Skeletal muscle tissue (tissue), 4 donors: ENCODE results near the gene KDM6A. TPM values are rescaled to one million over a fixed set of nuclear protein-coding genes. Genes with fewer than 3 reads are reported as not detected.

Experiments used
- H3K27ac ChIP-seq: one replicate; pipeline ENCODE4 v1.7.0; 2013; ENCODE audit warnings: mild to moderate bottlenecking, low read depth, low read length, inconsistent platforms
- H3K27me3 ChIP-seq, 3 donors: one replicate each; pipeline ENCODE4 v1.7.0; 2013; ENCODE audit warnings: low read length in 3 of 3; ENCODE audit not compliant: control insufficient read depth in 3 of 3, insufficient read depth in 3 of 3
- H3K36me3 ChIP-seq, 3 donors: one replicate each; pipeline ENCODE4 v1.7.0; 2013; ENCODE audit warnings: low read length in 3 of 3; ENCODE audit not compliant: control insufficient read depth in 3 of 3, insufficient read depth in 3 of 3
- H3K4me1 ChIP-seq, 3 donors: one replicate each; pipeline ENCODE4 v1.7.0; 2013; ENCODE audit warnings: low read length in 3 of 3, mild to moderate bottlenecking in 3 of 3; ENCODE audit not compliant: control insufficient read depth in 3 of 3, insufficient read depth in 3 of 3
- H3K4me3 ChIP-seq, 3 donors: one replicate each; pipeline ENCODE4 v1.7.0; 2013; ENCODE audit warnings: low read length in 3 of 3
- H3K9ac ChIP-seq, 3 donors: one replicate each; pipeline ENCODE4 v1.7.0; 2013; ENCODE audit warnings: low read length in 3 of 3, mild to moderate bottlenecking in 3 of 3, moderate library complexity in 2 of 3, low read depth in 1 of 3
- H3K9me3 ChIP-seq, 3 donors: one replicate each; pipeline ENCODE4 v1.7.0; 2013; ENCODE audit warnings: low read length in 3 of 3; ENCODE audit not compliant: control insufficient read depth in 3 of 3
- total RNA-seq: library from RNA; depleted of rRNA; stranded (reverse); fragments of >200 nt; gene quantifications from one replicate; pipeline ENCODE4 v1.2.3, GENCODE V29; 2014
- donor health status: Osteomylitis.

Gene KDM6A
- total RNA-seq, 1 donor from 2014 or later, result 21.9 TPM

DNA sequence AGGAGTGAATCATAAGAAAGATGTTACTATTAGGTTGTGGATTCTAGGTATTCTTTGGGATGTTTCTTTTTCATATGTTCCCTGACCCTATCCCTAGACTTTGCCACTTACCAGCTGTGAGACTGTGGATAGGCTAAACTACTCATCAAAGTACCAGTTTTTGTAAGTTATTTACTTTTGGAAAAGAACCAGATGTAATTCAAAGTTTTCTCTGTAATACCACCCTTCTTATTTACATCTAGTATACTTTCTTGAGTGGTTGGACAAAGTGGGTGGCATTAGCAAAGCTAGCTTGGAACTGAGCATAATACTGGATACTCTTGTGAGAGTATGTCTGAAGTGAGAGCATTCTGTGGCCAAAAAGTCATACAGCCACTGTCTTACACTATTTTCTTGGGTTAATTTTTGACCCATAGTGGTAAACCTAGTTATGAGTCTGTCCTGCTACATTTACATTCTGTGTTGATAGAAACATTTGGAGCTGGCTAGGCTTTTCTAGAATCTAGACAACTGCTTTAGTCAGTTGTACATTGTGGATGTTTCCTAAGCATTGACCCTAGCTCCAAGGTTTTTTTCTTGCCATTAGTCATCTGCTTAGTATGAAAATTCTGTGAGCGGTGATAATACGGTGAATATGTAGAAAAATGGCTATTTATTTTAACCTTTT lies 41.7 kb downstream of the KDM6A start:
- no peak overlapping the region for H3K9ac ChIP-seq
- H3K4me3 ChIP-seq, result no peak overlapping the region
- no peak overlapping the region for H3K27ac ChIP-seq
- H3K27me3 ChIP-seq, result no peaks in the 10 kb centered on the region
- H3K36me3 ChIP-seq, result no peaks in the 10 kb centered on the region
- peaks cover 0 to 14% (median 2%) of the 10 kb centered on the region in 3 donors for H3K4me1 ChIP-seq
- H3K9me3 ChIP-seq, result no peaks in the 10 kb centered on the region

DNA sequence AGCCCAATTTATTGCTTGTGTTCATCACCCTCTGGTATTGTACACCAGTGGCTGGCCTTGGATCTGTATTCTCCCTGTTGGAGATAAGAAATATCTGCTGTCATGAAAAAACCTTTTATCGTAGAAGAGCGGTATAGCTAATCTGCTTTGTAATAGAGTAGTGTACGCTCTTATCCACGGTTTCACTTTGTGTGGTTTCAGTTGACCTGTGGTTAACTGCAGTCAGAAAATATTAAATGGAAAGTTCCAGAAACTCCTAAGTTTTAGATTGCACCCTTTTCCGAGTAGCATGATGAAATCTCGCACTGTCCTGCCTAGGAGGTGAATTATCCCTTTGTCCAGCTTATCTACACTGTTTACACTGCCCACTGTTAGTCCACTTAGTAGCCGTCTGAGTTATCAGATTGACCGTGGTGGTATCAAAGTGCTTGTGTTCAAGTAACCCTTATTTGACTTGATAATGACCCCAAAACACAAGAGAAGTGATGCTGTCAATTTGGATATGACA lies 42.4 kb downstream of the KDM6A start:
- Histone ChIP-seq H3K9ac (no peak overlapping the region), H3K4me3 (no peak overlapping the region), H3K27ac (no peak overlapping the region), H3K4me1 (peaks cover 0 to 14% (median 2%) of the 10 kb centered on the region in 3 donors), H3K36me3 (no peaks in the 10 kb centered on the region), H3K27me3 (no peaks in the 10 kb centered on the region), H3K9me3 (no peaks in the 10 kb centered on the region)

GRCh38 chrX:44918722-44919121 lies 45.7 kb downstream of the KDM6A start:
- no peak overlapping the region for H3K4me3 ChIP-seq
- no peak overlapping the region for H3K9ac ChIP-seq
- no peak overlapping the region for H3K27ac ChIP-seq
- H3K4me1 ChIP-seq, result peaks cover 0 to 12% (median 2%) of the 10 kb centered on the region in 3 donors
- H3K27me3 ChIP-seq, result no peaks in the 10 kb centered on the region
- H3K36me3 ChIP-seq, result no peaks in the 10 kb centered on the region
- H3K9me3 ChIP-seq, result no peaks in the 10 kb centered on the region

DNA sequence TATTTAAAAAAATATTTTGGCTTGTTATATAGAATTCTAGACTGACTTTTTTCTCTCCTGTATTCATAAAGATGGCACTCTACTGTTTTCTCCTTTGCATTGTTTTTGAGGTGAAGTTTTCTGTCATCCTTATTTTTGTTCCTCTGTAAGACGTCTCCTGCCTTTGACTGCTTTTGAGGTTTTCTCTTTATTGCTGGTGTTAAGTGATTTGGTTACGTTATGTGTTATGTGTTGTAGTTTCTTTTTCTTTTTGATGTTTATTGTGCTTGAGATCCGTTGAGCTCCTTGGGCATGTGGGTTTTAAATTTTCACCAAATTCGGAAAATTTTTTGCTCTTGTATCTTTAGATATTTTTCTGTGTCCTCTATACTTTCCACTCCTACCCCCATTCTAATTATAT lies 50.0 kb downstream of the KDM6A start:
- Histone ChIP-seq H3K9ac (no peak overlapping the region), H3K36me3 (no peaks in the 10 kb centered on the region)

GRCh38 chrX:44927398-44927797 lies 54.4 kb downstream of the KDM6A start:
- Histone ChIP-seq H3K9ac (no peak overlapping the region), H3K27ac (no peak overlapping the region), H3K9me3 (no peaks in the 10 kb centered on the region), H3K4me3 (no peak overlapping the region), H3K27me3 (no peaks in the 10 kb centered on the region), H3K4me1 (peaks cover 0 to 4% (median 0%) of the 10 kb centered on the region in 3 donors), H3K36me3 (no peaks in the 10 kb centered on the region)

More for the DNA sequence above, 50.0 kb downstream of the KDM6A start:
- no peak overlapping the region for H3K4me3 ChIP-seq
- H3K27me3 ChIP-seq, result no peaks in the 10 kb centered on the region
- H3K9me3 ChIP-seq, result no peaks in the 10 kb centered on the region
- H3K27ac ChIP-seq, result no peak overlapping the region
- H3K4me1 ChIP-seq, result peaks cover 0 to 4% (median 0%) of the 10 kb centered on the region in 3 donors

DNA sequence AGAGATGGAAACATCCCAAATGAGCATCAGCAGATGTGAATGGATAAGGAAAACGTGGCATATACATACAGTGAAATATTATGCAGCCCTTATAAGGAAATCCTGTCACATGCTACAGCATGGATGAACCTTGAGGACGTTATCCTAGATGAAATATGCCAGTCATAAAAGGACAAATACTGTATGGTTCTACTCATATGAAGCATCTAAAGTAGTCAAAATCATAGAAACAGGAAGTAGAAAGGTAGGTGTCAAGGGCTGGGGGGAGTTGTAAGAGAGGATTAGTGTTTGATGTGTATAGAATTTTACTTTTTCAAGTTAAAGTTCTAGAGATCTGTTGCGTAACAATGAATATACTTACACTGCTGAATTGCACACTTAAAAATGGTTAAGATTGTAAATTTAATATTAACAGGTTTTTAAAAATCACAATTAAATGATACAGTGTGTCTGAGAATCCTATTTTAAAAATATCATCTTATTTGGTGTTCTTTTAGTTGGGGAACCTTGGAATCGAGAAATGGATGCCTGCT lies 58.5 kb downstream of the KDM6A start:
- Histone ChIP-seq H3K4me3 (no peak overlapping the region), H3K9ac (no peak overlapping the region), H3K27ac (no peak overlapping the region), H3K36me3 (no peaks in the 10 kb centered on the region), H3K27me3 (no peaks in the 10 kb centered on the region), H3K4me1 (peaks cover 2 to 22% (median 9%) of the 10 kb centered on the region in 3 donors), H3K9me3 (no peaks in the 10 kb centered on the region)

- H3K36me3 ChIP-seq, result no peaks in the 10 kb centered on the region
- no peak overlapping the region for H3K4me3 ChIP-seq
- H3K27ac ChIP-seq, result no peak overlapping the region
- H3K4me1 ChIP-seq, result peaks cover 2 to 28% (median 11%) of the 10 kb centered on the region in 3 donors
- H3K9ac ChIP-seq, result no peak overlapping the region
- no peaks in the 10 kb centered on the region for H3K27me3 ChIP-seq
- no peaks in the 10 kb centered on the region for H3K9me3 ChIP-seq
Observed at GRCh38 chrX:44935172-44935571, 62.2 kb downstream of the KDM6A start.

- Histone ChIP-seq H3K27ac (no peak overlapping the region), H3K36me3 (no peaks in the 10 kb centered on the region), H3K9me3 (no peaks in the 10 kb centered on the region), H3K4me3 (no peak overlapping the region), H3K27me3 (no peaks in the 10 kb centered on the region), H3K4me1 (peaks cover 2 to 28% (median 11%) of the 10 kb centered on the region in 3 donors), H3K9ac (no peak overlapping the region)
Observed at GRCh38 chrX:44935640-44936039, 62.7 kb downstream of the KDM6A start.

DNA sequence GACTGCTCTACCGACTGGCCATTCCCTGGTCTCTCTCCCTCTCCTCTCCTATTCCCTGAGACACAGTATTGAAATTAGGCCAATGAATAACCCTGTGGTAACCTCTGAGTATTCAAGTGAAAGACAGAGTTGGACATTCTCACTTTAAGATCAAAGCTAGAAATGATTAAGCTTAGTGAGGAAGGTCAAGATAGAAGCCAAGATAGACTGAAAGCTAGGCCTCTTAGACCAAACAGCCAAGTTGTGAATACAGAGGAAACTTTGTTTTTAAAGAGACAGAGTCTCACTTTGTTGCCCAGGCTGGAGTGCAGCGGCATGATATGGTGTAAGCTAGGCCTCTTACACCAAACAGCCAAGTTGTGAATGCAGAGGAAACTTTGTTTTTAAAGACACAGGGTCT lies 64.6 kb downstream of the KDM6A start:
- Histone ChIP-seq H3K36me3 (no peaks in the 10 kb centered on the region), H3K4me1 (peaks cover 2 to 28% (median 11%) of the 10 kb centered on the region in 3 donors), H3K9ac (no peak overlapping the region), H3K9me3 (no peaks in the 10 kb centered on the region), H3K4me3 (no peak overlapping the region), H3K27ac (no peak overlapping the region), H3K27me3 (no peaks in the 10 kb centered on the region)

GRCh38 chrX:44938111-44938510 lies 65.1 kb downstream of the KDM6A start:
- Histone ChIP-seq H3K4me1 (peaks cover 2 to 28% (median 11%) of the 10 kb centered on the region in 3 donors), H3K9me3 (no peaks in the 10 kb centered on the region), H3K36me3 (no peaks in the 10 kb centered on the region), H3K27me3 (no peaks in the 10 kb centered on the region), H3K4me3 (no peak overlapping the region), H3K27ac (no peak overlapping the region), H3K9ac (no peak overlapping the region)
